Omental fat pad (tissue), 4 donors: ENCODE data around the gene AIM2. TPM values are rescaled to one million over a fixed set of nuclear protein-coding genes. Genes with fewer than 3 reads are reported as not detected.

Experiments used
- ATAC-seq: fragments of 150-250 bp; one replicate; pipeline ENCODE4 v1.9.1; 2016; ENCODE audit warnings: mild to moderate bottlenecking, moderate library complexity; ENCODE audit not compliant: low FRiP score
- DNase-seq: peaks from one replicate; pipeline ENCODE4 v3.0.0-alpha.2; 2019; ENCODE audit warnings: low spot score
- total RNA-seq, 4 donors: library from RNA; depleted of rRNA; stranded (reverse); fragments of >200 nt; gene quantifications; one replicate each; pipeline ENCODE4 v1.1.0, GENCODE V29; 2016
- TF ChIP-seq, protein P1 (sequence below), 3 donors: fragments of 450-650 bp; IDR thresholded peaks; one replicate each; pipeline ENCODE4 v1.5.1; 2016 to 2017; ENCODE audit warnings: antibody characterized with exemption in 3 of 3, mild to moderate bottlenecking in 3 of 3, moderate library complexity in 2 of 3

AIM2 gene
- total RNA-seq, 4 donors from 2014 or later, result 0.46 to 5.2 (median 1.2) TPM

DNA sequence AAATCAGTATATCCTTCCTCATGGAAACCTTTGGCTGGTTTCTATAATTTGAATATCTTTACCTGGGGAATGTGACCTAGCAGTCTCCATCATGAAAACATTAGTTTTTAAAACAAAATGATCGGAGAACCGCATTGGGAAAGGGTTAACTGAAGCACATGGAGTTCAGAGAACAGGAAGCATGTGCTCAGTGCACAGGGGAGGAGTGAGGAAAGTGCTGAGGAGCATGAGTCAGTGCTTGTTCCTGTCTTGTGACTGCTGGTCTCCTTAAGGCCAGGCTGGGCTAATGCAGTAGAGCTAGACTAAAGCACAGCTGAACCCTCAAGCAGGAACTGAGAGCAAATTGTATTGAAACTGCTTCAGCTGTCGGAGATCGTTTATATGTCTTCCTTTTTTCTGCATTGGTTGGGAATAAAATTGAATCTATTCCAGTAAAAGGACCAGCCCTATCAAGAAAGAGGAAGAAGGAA is 61.1 kb downstream of the AIM2 start:
- ATAC-seq (peak; percentile 86), DNase-seq (no peak)
- TF ChIP-seq, protein P1, sequence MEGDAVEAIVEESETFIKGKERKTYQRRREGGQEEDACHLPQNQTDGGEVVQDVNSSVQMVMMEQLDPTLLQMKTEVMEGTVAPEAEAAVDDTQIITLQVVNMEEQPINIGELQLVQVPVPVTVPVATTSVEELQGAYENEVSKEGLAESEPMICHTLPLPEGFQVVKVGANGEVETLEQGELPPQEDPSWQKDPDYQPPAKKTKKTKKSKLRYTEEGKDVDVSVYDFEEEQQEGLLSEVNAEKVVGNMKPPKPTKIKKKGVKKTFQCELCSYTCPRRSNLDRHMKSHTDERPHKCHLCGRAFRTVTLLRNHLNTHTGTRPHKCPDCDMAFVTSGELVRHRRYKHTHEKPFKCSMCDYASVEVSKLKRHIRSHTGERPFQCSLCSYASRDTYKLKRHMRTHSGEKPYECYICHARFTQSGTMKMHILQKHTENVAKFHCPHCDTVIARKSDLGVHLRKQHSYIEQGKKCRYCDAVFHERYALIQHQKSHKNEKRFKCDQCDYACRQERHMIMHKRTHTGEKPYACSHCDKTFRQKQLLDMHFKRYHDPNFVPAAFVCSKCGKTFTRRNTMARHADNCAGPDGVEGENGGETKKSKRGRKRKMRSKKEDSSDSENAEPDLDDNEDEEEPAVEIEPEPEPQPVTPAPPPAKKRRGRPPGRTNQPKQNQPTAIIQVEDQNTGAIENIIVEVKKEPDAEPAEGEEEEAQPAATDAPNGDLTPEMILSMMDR (IDR thresholded peaks at IDR 0.05), result no peak

DNA sequence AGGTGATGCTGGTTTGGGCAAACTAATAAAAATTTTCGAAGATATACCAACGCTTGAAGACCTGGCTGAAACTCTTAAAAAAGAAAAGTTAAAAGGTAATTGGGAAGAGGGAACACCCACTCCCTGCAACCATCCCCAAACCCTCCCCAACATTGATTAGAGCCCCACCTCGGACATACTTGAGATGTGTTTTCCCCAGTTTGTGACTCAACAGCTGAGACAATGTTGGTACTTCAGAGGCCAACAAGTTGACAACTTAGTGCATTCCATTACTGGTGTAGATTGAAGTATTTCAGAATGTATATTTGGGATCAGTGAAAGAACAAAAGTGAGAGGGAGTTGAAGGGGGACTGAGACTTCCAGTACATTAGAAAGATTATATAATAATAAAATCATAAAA is 61.7 kb downstream of the AIM2 start:
- TF ChIP-seq, protein P1 (IDR thresholded peaks at IDR 0.05), result no peak
- DNase-seq, result no peak
- ATAC-seq, result no peak

DNA sequence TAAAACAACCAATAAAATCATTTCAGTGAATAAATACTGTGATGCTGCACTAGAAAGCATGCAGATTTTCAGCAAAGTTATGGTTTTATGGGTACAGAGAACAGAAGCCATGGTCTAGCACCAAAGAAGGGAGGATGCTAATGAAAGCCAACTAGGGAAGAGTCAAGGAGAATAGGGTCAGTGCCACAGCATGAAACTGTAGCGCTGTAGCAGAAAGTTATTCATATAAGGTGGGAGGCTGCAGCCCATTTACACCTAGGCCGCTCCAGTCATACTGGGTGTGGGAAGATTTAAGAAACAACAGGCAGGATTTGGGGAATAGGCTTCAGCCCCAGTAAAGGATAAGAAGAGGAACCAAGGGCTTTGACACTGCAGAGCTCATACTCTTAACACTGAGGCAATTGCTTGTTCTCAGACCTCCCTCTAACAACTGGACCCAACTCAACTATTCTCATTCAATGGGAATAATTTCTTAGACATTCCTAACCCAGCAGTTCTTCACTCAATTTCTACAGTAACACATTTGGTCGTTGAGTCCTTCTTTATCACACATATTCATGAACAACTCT is 62.5 kb downstream of the AIM2 start:
- DNase-seq (no peak), ATAC-seq (no peak)
- TF ChIP-seq, protein P1 (IDR thresholded peaks at IDR 0.05), result no peak

DNA sequence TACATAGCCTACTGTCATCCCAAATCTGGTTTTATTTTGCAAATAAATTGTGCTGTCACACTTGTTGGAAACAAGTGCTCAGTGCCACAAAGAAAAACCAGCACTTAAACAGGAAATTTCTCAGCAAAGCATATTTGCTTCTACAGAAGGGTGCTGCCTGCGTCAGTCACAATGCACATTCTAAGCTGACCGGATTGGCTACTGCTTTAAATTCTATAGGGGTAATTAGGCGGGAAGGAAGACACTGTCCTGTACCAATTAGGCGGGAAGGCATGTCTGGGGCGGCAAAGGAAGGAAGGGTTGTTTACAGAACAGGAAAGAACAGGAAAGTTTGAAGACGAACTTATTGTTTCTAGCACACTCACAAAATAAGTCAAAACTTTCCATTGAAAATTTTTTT is 64.1 kb downstream of the AIM2 start:
- no peak for DNase-seq
- TF ChIP-seq, protein P1 (IDR thresholded peaks at IDR 0.05), result no peak
- ATAC-seq, result no peak

Other genes with a start within 250 kb of the AIM2 start
- 10 to 100 TPM in 2 of 4 donors, 1 to 10 TPM in 2; 7.4 to 27.0 (median 17.9) TPM for gene MNDA, start 245.4 kb downstream of the AIM2 start, total RNA-seq
- 1 to 10 TPM; 2.3 to 7.4 (median 3.9) TPM for gene PYHIN1, start 145.2 kb downstream of the AIM2 start, total RNA-seq
- 100 to 1,000 TPM in 3 of 4 donors, 10 to 100 TPM in 1; 94.5 to 304 (median 131) TPM for gene IFI16, start 66.9 kb downstream of the AIM2 start, total RNA-seq
- 10 to 100 TPM in 3 of 4 donors, 1 to 10 TPM in 1; 3.9 to 34.4 (median 12.9) TPM for gene CADM3, start 94.8 kb upstream of the AIM2 start, total RNA-seq
- gene ACKR1, start 128.1 kb upstream of the AIM2 start, total RNA-seq, result 100 to 1,000 TPM in 2 of 4 donors, 10 to 100 TPM in 2; 72.3 to 360 (median 125) TPM
- not detected for gene FCER1A, start 225.6 kb upstream of the AIM2 start, total RNA-seq